HepG2 (cell line): ENCODE measurements around the gene GNG7. TPM values are rescaled to one million over a fixed set of nuclear protein-coding genes. Genes with fewer than 3 reads are reported as not detected.
"Not testable (repeated sequence)": the region's sequence is repeated elsewhere in the genome, so short reads cannot be mapped to it uniquely, and the experiment has no call there.

Source experiments
- ATAC-seq: fragments of 200-7000 bp; cut with Tn5 transposase; 3 replicates; pipeline ENCODE4 v1.9.1; 2020; ENCODE audit warnings: mild to moderate bottlenecking, moderate library complexity
- BruUV-seq: library from RNA; stranded (reverse); fragments of 400-500 nt; replicated peaks from 2 replicates; lab custom pipeline; 2021; lab: Mats Ljungman, UMichigan
- CTCF ChIA-PET: fragments of 300-600 bp; formaldehyde crosslinking; extraction: SDS; loops from one replicate; lab custom pipeline; 2021; ENCODE audit warnings: low total read pairs, inconsistent platforms, low intra/inter-chr PET ratio; lab: Yijun Ruan, JAX
- POLR2A ChIA-PET: fragments of 350-600 bp; sonication (Branson Sonifier 250); formaldehyde crosslinking; loops from one replicate; lab custom pipeline; 2020; ENCODE audit warnings: antibody characterized with exemption, inconsistent platforms; lab: Yijun Ruan, JAX
- DNase-seq: peaks from one replicate; pipeline ENCODE4 v3.0.0-alpha.2; 2015; ENCODE audit warnings: low spot score
- FAIRE-seq: peaks from 3 replicates; lab custom pipeline; 2011; peaks lifted over from hg19 to GRCh38; lab: Jason Lieb, UNC
- H2AFZ ChIP-seq: one replicate; pipeline ENCODE4 v1.6.1; 2011; ENCODE audit warnings: low read length, inconsistent platforms
- H3K27ac ChIP-seq: fragments of 300-600 bp; 3 replicates; pipeline ENCODE4 v1.8.0; 2011; ENCODE audit warnings: mixed run types, mild to moderate bottlenecking, mixed read lengths, low read length, inconsistent platforms; ENCODE audit not compliant: insufficient read depth; ENCODE audit errors: extremely low read length
- H3K27me3 ChIP-seq, 2 experiments: fragments of 200-600 bp in 1 of 2; 2 replicates in 1 of 2; 3 replicates in 1 of 2; pipeline versions ENCODE4 v1.6.0 to v1.8.0; 2011; ENCODE audit warnings: low read length in 2 of 2, mild to moderate bottlenecking in 2 of 2, moderate library complexity in 2 of 2, inconsistent platforms in 1 of 2; ENCODE audit not compliant: insufficient read depth in 2 of 2, control insufficient read depth in 1 of 2
- H3K36me3 ChIP-seq, 2 experiments: fragments of 200-600 bp in 1 of 2; replicated peaks in 1 of 2; 2 replicates in 1 of 2; 3 replicates in 1 of 2; pipeline versions ENCODE4 v1.5.1 to v1.8.0; 2011; ENCODE audit warnings: low read length in 2 of 2, inconsistent platforms in 1 of 2; ENCODE audit not compliant: insufficient read depth in 2 of 2, control insufficient read depth in 1 of 2
- H3K4me1 ChIP-seq: 2 replicates; pipeline ENCODE4 v1.5.1; 2012; ENCODE audit warnings: low read length, inconsistent platforms; ENCODE audit not compliant: insufficient read depth
- H3K4me2 ChIP-seq: 2 replicates; pipeline ENCODE4 v1.6.0; 2011; ENCODE audit warnings: low read depth, low read length, inconsistent platforms
- H3K4me3 ChIP-seq, 3 experiments: fragments of 200-600 bp in 1 of 3; sonication (generic), shearing (Covaris generic) in 1 of 3; replicated peaks in 1 of 3; 2 replicates each; pipeline ENCODE4 v1.5.1; 2011 to 2016; ENCODE audit warnings: low read length in 3 of 3, inconsistent platforms in 2 of 3, low read depth in 2 of 3, mild to moderate bottlenecking in 2 of 3, control low read depth in 1 of 3, mixed read lengths in 1 of 3; ENCODE audit not compliant: insufficient read depth in 1 of 3
- H3K79me2 ChIP-seq: one replicate; pipeline ENCODE4 v1.6.1; 2011; ENCODE audit warnings: low read length, inconsistent platforms; ENCODE audit not compliant: insufficient read depth
- H3K9ac ChIP-seq: 2 replicates; pipeline ENCODE4 v1.6.0; 2011; ENCODE audit warnings: mild to moderate bottlenecking, low read depth, low read length, inconsistent platforms; ENCODE audit not compliant: insufficient read depth
- H3K9me3 ChIP-seq: 2 replicates; pipeline ENCODE4 v1.5.1; 2012; ENCODE audit warnings: mild to moderate bottlenecking, low read length
- H4K20me1 ChIP-seq: 2 replicates; pipeline ENCODE4 v1.6.0; 2011; ENCODE audit warnings: inconsistent platforms, mild to moderate bottlenecking, low read length, moderate library complexity; ENCODE audit not compliant: insufficient read depth
- ZMYM3 ChIP-seq: sonication (generic); formaldehyde crosslinking; IDR thresholded peaks from 2 replicates; pipeline ENCODE4 v1.5.1; 2020; ENCODE audit warnings: mild to moderate bottlenecking, missing genetic modification reagents
- ZNF230 ChIP-seq: sonication (generic); formaldehyde crosslinking; IDR thresholded peaks from 2 replicates; pipeline ENCODE4 v1.4.0; 2020; ENCODE audit warnings: mild to moderate bottlenecking, missing genetic modification reagents
- WGBS: methylation state at CpG from one replicate; pipeline ENCODE4 v1.1.6; 2017; ENCODE audit warnings: low lambda C conversion rate; 5-methylcytosine and 5-hydroxymethylcytosine counted together
- in situ Hi-C: cut with HindIII; loops from 2 replicates; pipeline ENCODE4 v1.10.0; 2017; ENCODE audit warnings: low pct_unique_long_range_greater_than_20kb; ENCODE audit not compliant: extremely low pct_ligation_motif_present
- intact Hi-C: fragments of 100-400 bp; cut with micrococcal nuclease; formaldehyde crosslinking; loops from one replicate; pipeline ENCODE4 v1.10.0; 2022; ENCODE audit not compliant: unreplicated experiment
- polyA plus RNA-seq, 8 experiments: library from polyadenylated mRNA; depleted of rRNA in 3 of 8; stranded (reverse) in 7 of 8; unstranded in 1 of 8; fragments of >200 nt; fragmentation: Illumina TruSeq in 4 of 8; extraction: Trizol in 4 of 8; gene quantifications; 2 replicates each; pipeline versions ENCODE4 v1.2.1 to v1.2.3, GENCODE V29; 2011 to 2016; ENCODE audit warnings: low read depth in 4 of 8, missing spikeins in 1 of 8, mixed read lengths in 1 of 8; ENCODE audit not compliant: insufficient read depth in 1 of 8
- total RNA-seq, 5 experiments: library from RNA; depleted of rRNA; stranded (reverse); fragments of >200 nt; fragmentation: Illumina TruSeq; extraction: Trizol; gene quantifications; 2 replicates each; pipeline ENCODE4 v1.2.3, GENCODE V29; 2016; ENCODE audit warnings: low read depth in 1 of 5
- TF ChIP-seq, protein P1 (sequence below): sonication (generic); formaldehyde crosslinking; IDR thresholded peaks from 2 replicates; pipeline ENCODE4 v1.4.0; 2020; ENCODE audit warnings: low read depth, mild to moderate bottlenecking, missing genetic modification reagents
- TF ChIP-seq, protein P2 (sequence below): sonication (generic); formaldehyde crosslinking; IDR thresholded peaks from 2 replicates; pipeline ENCODE4 v1.5.0; 2020; ENCODE audit warnings: mild to moderate bottlenecking, missing genetic modification reagents

The GNG7 gene
- total and polyA plus RNA-seq, 2 of the 13 experiments (the other 11 are each of a cell fraction or from before 2014, with no cell fraction given): 1.4 to 3.3 TPM

DNA sequence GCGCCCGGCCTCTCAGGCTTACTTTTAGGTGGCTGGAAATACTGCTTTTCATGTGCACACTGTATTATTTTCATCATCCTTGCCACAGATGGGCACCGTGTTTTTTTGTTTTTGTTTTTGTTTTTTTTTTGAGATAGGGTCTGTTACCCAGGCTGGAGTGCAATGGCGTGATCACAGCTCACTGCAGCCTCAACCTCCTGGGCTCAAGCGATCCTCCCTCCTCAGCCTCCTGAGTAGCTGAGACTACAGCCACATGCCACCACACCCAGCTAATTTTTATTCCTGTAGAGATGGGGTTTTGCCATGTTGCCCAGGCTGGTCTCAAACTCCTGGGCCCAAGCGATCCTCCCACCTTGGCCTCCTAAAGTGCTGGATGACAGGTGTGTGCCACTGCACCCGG is 144.4 kb downstream of the GNG7 start:
- TF ChIP-seq ZMYM3: 0 out of 2 replicates have a peak, but pooled peaks have one; percentile 6
- 0 out of 2 replicates have a peak, but pooled peaks have one; percentile 3 for TF ChIP-seq ZNF230 (CRISPR knock-in tag)
- TF ChIP-seq, protein P1, sequence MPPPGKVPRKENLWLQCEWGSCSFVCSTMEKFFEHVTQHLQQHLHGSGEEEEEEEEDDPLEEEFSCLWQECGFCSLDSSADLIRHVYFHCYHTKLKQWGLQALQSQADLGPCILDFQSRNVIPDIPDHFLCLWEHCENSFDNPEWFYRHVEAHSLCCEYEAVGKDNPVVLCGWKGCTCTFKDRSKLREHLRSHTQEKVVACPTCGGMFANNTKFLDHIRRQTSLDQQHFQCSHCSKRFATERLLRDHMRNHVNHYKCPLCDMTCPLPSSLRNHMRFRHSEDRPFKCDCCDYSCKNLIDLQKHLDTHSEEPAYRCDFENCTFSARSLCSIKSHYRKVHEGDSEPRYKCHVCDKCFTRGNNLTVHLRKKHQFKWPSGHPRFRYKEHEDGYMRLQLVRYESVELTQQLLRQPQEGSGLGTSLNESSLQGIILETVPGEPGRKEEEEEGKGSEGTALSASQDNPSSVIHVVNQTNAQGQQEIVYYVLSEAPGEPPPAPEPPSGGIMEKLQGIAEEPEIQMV: 0 out of 2 replicates have a peak, but pooled peaks have one; percentile 30
- TF ChIP-seq, protein P2, sequence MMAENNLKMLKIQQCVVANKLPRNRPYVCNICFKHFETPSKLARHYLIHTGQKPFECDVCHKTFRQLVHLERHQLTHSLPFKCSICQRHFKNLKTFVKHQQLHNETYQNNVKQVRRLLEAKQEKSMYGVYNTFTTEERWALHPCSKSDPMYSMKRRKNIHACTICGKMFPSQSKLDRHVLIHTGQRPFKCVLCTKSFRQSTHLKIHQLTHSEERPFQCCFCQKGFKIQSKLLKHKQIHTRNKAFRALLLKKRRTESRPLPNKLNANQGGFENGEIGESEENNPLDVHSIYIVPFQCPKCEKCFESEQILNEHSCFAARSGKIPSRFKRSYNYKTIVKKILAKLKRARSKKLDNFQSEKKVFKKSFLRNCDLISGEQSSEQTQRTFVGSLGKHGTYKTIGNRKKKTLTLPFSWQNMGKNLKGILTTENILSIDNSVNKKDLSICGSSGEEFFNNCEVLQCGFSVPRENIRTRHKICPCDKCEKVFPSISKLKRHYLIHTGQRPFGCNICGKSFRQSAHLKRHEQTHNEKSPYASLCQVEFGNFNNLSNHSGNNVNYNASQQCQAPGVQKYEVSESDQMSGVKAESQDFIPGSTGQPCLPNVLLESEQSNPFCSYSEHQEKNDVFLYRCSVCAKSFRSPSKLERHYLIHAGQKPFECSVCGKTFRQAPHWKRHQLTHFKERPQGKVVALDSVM (CRISPR knock-in tag): peak; percentile 97
- H2AFZ ChIP-seq, BruUV-seq, DNase-seq, H3K9me3 ChIP-seq, CTCF ChIA-PET, FAIRE-seq, H3K27me3 ChIP-seq, intact Hi-C loops, H3K4me3 ChIP-seq, H4K20me1 ChIP-seq, ATAC-seq, H3K36me3 ChIP-seq, H3K79me2 ChIP-seq, in situ Hi-C loops: not testable (repeated sequence)
- peak overlapping the region; percentile 30; the same call in 1 of the 2 replicates for H3K9ac ChIP-seq
- 61% methylated on average over 7 of the region's 7 CpGs for WGBS
- POLR2A ChIA-PET: interaction anchor here (1.0 to 5.1 kb wide), 7 partner anchors 12 to 309 kb away, joined by 3 to 53 read pairs (median 5); partner anchors contain the start of genes GADD45B and ZNF556
- peak overlapping the region; percentile 77 for H3K27ac ChIP-seq
- H3K4me2 ChIP-seq: peak overlapping the region; percentile 68; the same call in 1 of the 2 replicates
- H3K4me1 ChIP-seq: peaks cover 71% of the 10 kb centered on the region
